Stimulated activated CD8-positive, alpha-beta memory T cell treated with anti-CD3 and anti-CD28 coated beads, Interleukin-12 subunit alpha, Interleukin-12 subunit beta, amount 100 ng/mL, for 24 hours (primary cell): Measurements from ENCODE around the gene ARMC3.
"Not testable (repeated sequence)": the region's sequence is repeated elsewhere in the genome, so short reads cannot be mapped to it uniquely, and the experiment has no call there.

Experiments
- DNase-seq: peaks from one replicate; pipeline ENCODE4 v3.0.0-alpha.2; 2020; ENCODE audit errors: extremely low read depth

ARMC3 gene, protein sequence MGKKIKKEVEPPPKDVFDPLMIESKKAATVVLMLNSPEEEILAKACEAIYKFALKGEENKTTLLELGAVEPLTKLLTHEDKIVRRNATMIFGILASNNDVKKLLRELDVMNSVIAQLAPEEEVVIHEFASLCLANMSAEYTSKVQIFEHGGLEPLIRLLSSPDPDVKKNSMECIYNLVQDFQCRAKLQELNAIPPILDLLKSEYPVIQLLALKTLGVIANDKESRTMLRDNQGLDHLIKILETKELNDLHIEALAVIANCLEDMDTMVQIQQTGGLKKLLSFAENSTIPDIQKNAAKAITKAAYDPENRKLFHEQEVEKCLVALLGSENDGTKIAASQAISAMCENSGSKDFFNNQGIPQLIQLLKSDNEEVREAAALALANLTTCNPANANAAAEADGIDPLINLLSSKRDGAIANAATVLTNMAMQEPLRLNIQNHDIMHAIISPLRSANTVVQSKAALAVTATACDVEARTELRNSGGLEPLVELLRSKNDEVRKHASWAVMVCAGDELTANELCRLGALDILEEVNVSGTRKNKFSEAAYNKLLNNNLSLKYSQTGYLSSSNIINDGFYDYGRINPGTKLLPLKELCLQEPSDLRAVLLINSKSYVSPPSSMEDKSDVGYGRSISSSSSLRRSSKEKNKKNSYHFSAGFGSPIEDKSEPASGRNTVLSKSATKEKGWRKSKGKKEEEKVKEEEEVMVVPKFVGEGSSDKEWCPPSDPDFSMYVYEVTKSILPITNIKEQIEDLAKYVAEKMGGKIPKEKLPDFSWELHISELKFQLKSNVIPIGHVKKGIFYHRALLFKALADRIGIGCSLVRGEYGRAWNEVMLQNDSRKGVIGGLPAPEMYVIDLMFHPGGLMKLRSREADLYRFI

GRCh38 chr10:22927661-22928403, at the start of gene ARMC3:
ARMC3 (plus strand) TSS chr10:22928053; CDS start chr10:22931997, 3,944 bp downstream.
- DNase-seq = peak; percentile 42

- no peak for DNase-seq
Observed at GRCh38 chr10:22891797-22892196, 36.1 kb upstream of the ARMC3 start.

DNA sequence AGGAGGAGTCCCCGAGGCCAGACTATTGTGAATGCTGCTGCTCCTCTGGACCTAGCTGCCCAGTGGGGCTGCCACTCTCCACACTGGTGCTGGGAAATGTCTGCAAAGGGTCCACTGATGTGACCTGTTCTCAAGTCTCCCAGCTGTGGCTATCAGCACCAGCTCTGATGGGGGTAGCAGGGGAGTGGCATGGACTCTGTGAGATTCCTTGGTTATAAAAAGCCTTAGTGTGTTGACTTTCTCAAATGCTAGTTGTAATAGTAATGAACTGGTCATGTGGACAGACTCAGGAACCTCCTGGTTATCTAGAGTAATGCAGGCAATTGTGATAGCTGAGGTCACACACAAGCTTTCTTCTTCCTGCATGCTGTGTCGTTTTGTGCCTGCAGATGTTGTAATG, 34.1 kb upstream of the ARMC3 start:
- no peak for DNase-seq

DNA sequence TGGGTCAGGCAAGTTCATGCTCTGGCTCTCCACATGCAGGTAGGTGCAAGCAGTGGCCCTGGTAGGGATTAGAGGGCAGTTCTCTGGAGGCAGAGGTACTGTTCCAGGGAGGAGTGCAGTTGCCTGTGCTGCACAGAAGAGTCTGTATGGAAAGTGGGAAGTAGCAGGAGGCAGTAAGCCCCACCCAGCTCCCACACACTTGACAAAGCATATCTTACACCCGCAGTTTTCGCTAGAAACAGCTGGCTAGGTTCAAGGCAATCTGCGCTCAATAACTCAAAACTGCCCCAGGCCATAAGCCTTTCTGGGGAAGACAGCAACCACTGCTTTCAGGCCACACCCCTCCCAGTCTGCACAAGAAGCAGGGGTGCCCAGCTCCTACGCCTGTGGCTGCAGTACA, 33.1 kb upstream of the ARMC3 start:
- no peak for DNase-seq

DNA sequence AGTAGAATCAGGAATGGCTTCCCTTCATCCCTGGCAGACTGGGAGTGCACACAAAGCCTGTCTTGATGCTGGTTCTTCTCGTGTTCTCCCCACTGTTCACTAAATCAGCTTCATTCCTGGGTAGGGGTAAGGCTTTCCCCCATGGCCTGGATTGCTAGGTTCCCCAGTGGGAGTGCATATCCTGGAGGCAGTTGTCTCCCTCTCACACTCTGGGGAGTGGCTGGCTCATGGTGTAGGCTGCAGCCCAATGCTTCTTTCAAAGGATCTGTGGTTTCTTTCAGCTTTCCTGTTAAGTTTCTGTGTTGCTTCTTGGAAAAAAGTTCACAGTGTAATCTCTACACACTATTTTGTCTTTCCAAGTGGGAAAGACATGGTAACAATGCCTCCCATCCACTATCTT, 32.6 kb upstream of the ARMC3 start:
- DNase-seq = no peak

DNA sequence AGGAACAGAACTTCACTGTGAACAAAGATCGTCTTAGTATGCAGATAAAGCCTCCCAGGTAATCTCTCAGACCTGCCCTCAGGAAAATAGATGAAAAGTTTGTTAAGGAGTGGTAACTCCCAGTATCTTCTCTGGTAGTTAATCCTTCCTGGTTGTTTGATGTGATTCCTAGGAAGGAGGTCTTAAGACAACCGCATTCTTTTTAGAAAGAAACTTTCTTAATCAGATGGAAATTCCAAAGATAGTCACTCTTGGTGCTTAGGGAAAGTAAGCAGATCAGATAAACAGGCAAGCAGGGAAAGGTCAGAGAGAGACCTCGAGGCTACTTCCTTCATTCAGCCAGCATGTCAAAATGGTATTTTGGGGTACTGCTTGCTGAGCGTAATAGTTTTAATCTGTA, 30.5 kb upstream of the ARMC3 start:
- no peak for DNase-seq

DNA sequence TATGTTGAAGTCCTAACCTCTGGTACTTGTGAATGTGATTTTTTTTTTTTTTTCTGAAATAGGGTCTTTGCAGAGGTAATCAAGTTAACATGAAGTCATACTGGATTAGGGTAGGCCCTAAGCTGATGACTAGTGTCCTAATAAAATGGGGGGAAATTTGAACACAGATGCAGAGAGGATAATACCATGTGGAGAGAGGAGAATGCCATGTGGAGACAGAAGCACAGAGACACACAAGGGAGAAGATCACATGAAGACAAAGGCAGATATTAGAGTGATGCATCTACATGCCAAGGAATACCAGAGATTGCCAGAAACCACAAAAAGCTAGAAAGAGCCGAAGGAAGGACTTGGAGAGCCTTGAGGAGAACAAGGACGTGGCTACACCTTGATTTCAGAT, 28.5 kb upstream of the ARMC3 start:
- DNase-seq = no peak

GRCh38 chr10:22899775-22900174, 28.1 kb upstream of the ARMC3 start:
- no peak for DNase-seq

- no peak for DNase-seq
Observed at GRCh38 chr10:22900841-22901601, 26.8 kb upstream of the ARMC3 start.

GRCh38 chr10:22902147-22902546, 25.7 kb upstream of the ARMC3 start:
- DNase-seq = not testable (repeated sequence)

GRCh38 chr10:22903694-22904093, 24.2 kb upstream of the ARMC3 start:
- DNase-seq = no peak

DNA sequence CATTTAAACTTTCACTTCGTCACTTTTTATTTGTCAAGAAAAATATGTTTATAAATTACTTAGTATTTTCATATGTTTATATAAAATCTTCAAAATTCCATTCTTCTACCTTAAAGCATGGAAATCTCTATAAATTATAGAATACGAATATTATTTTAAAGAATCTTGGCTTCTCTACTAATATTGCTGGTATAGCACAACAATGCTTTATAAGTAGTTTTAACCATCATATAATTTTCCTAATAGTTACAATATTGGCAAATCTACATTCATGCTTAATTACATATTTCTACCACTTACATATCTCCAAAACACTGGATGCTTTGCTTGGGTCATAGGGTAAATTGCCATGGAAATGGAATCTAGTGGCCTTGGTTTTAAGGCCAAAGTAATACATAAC, 21.1 kb upstream of the ARMC3 start:
- DNase-seq = no peak

DNA sequence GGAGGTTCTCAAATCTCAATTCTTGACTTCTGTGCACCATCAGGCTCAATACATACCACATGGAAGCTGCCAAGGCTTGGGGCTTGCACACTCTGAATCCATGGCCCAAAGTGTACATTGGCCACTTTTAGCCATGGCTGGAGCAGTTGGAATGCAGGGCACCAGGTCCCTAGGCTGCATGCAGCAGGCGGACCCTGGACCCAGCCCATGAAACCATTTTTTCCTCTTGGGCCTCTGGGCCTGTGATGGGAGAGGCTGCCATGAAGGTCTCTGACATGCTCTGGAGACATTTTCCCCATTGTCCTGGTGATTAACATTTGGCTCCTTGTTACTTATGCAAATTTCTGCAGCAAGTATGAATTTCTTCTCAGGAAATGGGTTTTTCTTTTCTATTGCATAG, 19.0 kb upstream of the ARMC3 start:
- DNase-seq = no peak

DNA sequence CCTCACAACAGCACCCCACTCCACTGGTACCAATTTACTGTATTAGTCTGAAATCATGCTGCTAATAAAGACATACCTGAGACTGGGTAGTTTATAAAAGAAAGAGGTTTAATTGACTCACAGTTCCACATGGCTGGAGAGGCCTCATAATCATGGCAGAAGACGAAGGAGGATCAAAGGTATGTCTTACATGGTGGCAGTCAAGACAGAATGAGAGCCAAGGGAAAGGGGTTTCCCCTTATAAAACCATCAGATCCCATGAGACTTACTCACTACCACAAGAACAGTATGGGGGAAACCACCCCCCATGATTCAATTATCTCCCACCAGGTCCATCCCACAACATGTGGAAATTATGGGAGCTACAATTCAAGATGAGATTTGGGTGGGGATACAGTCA, 18.2 kb upstream of the ARMC3 start:
- DNase-seq = not testable (repeated sequence)

GRCh38 chr10:22911067-22911466, 16.8 kb upstream of the ARMC3 start:
- DNase-seq = no peak

- DNase-seq = no peak
Observed at GRCh38 chr10:22911889-22912762, 15.7 kb upstream of the ARMC3 start.

- DNase-seq = no peak
Observed at GRCh38 chr10:22912763-22913384, 15.0 kb upstream of the ARMC3 start.

DNA sequence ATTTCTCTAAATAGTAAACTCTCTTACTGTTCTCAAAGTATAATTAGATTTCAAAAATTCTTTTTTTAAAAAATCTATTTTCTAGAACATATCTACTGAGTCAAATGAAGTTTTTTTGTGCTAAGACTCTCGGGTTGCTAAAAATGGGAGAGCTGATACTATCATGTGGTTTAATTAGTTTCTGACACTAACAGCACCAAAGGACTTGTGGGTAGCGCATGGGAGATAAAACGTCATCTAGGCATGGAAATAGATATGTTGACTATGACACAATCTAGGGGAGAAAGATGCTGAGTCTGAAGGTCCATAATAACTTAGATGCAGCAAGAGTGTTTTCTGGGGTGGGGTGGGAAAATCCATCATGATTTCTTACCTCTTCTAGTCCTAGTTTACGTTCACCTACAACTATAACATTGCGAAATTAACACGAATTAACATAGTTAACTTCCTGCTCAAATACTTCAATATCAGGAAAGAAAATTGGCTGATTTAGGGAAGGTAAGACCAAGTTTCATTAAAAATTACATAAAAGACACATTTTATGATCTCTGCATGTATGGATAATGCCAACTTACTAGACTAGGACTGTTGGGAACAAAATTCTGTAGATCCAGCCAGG, 14.3 kb upstream of the ARMC3 start:
- DNase-seq = no peak

GRCh38 chr10:22915314-22915713, 12.5 kb upstream of the ARMC3 start:
- DNase-seq = no peak

DNA sequence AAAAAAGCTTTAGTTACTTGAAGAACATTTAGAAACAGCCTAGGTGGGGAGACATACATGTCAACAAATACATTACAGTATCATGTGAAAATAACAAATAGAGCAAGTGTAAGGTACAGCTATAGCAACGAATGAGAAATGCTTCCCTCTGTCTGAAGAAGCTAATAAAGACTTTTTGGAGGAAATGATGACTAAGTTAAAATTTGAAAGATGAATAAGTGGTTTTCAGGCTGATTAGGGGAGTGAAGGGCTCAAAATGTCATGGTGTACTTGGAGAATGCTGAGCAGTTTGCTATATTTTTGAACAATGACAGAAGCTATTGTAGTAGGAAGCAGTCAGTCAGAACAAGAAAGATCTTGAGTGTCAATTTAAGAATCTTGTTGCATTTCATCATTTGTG, 2.8 kb upstream of the ARMC3 start:
- no peak for DNase-seq
